HG02678 (cell line): ENCODE results near the gene SLC6A8.

Experiments
- ATAC-seq: cut with Tn5 transposase; IDR thresholded peaks from one replicate; pipeline ENCODE4 v1.9.1; 2021; ENCODE audit warnings: mild to moderate bottlenecking, moderate library complexity; ENCODE audit not compliant: unreplicated experiment

The SLC6A8 gene

DNA sequence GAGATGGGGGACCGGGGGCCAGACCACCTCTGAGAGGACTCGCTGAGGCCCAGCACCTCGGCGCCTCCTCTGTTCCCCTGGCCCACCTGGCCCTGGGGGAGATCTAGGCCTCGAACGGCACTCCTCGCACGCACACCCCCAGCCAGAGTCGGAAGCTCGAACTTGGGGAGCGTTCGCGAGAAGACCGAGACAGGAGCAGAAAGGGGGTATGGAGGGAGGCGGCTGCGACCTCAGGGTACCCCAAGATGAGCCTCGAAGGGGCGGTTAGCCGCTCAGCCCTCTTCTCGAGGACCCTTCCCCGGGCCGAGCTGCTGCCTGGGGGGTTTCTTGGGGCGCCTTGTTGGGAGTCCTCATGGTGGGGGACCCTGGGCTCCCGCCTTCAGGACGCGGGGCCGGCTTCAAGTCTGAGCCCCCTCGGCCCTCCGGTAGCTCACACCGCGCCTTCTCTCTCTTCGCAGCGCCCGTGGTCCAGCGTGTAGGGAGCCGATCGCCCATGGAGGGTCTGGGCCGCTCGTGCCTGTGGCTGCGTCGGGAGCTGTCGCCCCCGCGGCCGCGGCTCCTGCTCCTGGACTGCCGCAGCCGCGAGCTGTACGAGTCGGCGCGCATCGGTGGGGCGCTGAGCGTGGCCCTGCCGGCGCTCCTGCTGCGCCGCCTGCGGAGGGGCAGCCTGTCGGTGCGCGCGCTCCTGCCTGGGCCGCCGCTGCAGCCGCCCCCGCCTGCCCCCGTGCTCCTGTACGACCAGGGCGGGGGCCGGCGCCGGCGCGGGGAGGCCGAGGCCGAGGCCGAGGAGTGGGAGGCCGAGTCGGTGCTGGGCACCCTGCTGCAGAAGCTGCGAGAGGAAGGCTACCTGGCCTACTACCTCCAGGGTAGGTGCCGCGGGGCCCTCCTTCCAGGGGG lies 40.0 kb upstream of the SLC6A8 start:
- no peak for ATAC-seq

DNA sequence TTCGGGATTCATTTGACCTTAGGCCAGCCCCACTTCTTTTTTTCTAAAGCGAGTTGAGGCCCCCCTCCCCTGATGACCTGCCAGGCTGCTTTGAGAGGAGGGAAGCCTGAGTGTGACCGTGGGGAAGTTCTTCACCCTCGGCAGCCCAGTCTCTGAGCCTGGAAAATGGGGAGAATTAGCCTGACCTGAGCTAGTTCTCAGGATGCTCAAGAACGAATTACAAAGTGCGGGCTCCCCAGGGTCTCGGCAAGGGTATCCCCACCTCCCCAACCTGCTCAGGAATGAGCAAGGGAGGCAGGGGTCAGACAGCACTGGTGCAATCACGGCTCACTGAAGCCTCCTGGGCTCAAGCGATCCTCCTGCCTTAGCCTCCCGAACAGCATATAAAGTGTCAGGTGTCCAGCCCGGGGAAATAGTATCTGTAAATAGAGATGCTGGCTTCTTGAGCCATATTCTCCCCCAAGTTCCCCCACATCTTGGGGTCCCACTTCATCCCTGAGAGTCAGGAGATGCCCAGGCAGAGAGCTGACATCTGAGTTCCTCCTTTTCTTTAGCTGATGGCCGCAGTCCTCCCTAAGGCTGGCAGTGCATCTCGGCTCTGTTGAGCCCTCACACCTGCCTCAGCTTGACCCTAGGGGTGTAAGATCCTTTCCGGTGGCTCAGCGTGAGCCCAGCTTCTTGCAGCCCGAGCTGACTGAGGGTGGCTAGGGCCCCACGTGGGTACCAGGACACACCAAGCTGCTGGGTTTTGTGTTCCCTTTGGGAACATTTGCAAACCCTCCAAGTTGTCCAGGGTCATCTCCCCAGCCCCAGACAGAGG lies 39.2 kb upstream of the SLC6A8 start:
- ATAC-seq: no peak

DNA sequence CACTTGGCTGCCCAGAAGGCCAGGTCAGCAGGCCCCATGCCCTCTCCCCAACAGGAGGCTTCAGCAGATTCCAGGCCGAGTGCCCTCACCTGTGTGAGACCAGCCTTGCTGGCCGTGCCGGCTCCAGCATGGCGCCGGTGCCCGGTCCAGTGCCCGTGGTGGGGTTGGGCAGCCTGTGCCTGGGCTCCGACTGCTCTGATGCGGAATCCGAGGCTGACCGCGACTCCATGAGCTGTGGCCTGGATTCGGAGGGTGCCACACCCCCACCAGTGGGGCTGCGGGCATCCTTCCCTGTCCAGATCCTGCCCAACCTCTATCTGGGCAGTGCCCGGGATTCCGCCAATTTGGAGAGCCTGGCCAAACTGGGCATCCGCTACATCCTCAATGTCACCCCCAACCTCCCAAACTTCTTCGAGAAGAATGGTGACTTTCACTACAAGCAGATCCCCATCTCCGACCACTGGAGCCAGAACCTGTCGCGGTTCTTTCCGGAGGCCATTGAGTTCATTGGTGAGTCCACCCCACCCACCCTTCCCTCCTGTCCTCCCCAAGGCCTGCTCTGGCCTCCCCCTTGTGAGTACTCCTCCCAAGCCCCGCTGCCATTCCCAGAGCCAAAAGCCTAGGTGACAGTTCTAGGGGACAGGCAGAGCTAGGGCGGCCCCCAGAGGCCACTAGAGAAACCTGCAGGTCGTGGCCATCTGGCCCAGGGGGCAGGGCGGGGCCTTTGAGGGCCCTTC lies 38.4 kb upstream of the SLC6A8 start:
- no peak for ATAC-seq

DNA sequence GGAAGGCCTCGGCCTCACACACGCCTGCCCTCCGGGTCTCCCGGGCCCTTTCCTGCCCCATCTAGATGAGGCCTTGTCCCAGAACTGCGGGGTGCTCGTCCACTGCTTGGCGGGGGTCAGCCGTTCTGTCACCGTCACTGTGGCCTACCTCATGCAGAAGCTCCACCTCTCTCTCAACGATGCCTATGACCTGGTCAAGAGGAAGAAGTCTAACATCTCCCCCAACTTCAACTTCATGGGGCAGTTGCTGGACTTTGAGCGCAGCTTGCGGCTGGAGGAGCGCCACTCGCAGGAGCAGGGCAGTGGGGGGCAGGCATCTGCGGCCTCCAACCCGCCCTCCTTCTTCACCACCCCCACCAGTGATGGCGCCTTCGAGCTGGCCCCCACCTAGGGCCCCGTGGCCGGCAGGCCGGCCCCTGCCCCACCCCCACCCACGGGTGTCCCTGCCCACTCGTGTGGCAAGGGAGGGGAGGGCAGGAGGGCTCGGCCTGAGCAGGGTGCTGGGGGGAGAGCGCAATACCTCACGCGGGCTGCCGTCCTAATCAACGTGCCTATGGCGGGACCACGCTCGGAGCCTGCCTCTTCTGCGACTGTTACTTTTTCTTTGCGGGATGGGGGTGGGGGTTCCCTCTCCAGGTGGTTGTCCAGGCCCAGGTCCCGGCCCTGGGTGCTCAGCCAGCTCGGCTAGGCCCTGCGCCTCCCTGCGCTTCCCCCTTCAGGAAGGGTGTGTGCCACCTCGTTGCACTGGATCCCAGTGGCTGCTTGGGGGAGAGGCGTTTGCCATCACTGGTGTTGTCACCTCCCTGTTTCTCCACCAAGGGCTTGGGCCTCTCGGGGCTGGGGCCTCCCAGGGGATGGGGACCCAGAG lies 37.6 kb upstream of the SLC6A8 start:
- no peak for ATAC-seq

DNA sequence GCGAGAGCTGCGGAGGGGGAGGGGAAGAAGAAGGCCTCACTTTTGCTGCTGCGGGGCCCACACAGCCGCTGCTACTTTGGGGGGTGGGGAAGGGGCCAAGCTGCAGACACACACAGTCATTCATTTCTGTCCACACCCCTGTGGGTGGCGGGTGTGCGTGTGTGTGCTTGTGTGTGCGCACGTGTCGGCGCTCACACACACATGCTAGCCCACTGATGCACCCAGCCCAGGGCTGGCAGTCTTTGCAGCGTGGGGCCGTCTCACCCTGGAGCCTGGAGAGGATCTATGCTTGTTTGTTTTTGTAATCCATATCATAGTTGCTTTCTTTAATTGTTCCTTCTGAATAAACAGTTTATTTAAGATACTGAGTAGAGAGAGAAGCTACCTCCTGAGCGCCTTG lies 36.8 kb upstream of the SLC6A8 start:
- ATAC-seq: no peak

DNA sequence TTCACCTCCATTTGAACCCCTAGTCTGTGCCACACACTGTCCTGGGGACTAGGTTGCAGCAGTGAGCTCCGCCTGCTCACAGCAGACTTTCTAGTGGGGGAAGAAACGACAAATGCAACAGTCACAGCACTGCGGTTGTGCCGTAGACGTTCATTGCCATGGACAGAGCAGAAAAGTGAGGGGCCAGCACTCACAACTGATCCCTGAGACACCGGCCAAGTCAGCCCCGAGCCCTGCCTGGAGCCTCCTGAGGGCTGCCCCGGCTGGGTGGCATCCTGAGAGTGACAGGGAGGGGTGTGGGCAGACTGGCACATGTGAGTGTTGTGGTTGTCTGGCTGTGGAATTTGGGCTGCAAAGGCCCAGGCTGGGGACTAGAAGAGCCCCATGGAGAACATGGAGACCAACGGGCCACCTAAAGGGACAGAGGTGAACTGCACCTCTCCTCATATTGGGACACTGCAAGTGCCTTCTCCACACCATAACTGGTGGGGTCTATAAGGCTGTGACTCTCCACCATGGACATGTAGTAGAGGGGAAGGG lies 36.1 kb upstream of the SLC6A8 start:
- ATAC-seq: no peak

DNA sequence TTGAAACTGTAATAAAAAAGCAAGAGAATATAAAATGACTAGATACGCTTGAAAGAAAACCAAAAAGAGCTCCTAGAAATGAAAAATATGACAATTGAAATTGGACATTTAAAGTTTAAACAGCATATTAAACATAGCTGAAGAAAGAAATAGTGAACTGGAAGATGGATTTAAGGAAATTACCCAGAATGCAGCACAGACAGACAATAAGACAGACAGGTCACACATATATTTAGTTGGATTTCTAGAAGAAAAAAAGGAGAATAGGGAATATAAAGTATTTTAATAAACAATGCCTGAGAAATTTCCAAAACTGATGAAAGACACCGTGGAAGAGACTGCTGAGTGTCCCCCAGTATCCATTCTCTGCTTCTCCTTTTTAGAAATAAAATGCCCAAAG lies 34.2 kb upstream of the SLC6A8 start:
- ATAC-seq: no peak

DNA sequence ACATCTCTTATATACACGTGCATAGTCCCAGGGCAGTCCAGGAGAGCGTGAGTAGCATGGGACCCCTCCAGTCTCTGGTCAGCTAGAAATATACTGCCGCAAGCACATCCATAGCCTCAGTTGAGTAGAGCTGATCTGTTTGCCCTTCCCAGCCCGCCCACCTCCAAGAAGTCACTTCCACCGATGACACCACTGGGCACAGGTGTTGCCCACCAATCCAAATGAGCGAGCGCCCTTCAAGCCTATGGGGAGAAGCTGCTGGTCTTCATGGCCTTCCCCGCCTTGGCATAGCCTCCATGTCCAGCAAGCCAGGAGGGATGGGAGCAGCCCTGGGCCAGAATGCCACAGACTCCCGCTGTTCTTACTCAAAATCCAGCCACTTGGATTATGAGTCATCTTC lies 30.6 kb upstream of the SLC6A8 start:
- no peak for ATAC-seq

DNA sequence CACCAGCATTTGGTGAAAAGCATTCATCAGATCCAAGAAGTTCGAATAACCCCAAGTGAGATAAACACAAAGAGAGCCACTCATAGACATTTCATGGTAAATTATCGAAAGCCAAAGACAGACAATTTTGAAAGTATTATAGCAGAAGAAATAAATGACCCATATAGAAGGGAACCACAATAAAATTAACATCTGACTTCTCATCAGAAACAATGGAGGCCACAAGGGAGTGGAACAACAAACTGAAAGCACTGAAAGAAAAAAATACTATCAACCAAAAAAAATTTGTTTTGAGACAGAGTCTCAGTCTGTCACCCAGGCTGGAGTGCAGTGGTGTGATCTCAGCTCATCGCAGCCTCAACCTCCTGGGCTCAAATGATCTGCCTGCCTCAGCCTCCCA lies 28.5 kb upstream of the SLC6A8 start:
- no peak for ATAC-seq

DNA sequence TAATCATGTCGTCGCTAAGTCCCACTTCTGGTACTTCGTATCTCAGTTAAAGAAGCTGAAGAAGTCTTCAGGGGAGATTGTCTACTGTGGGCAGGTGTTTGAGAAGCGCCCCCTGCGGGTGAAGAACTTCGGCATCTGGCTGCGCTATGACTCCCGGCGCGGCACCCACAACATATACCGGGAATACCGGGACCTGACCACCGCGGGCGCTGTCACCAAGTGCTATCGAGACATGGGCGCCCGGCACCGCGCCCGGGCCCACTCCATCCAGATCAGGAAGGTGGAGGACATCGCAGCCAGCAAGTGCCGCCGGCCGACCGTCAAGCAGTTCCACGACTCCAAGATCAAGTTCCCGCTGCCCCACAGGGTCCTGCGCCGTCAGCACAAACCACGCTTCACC lies 25.5 kb upstream of the SLC6A8 start:
- no peak for ATAC-seq

DNA sequence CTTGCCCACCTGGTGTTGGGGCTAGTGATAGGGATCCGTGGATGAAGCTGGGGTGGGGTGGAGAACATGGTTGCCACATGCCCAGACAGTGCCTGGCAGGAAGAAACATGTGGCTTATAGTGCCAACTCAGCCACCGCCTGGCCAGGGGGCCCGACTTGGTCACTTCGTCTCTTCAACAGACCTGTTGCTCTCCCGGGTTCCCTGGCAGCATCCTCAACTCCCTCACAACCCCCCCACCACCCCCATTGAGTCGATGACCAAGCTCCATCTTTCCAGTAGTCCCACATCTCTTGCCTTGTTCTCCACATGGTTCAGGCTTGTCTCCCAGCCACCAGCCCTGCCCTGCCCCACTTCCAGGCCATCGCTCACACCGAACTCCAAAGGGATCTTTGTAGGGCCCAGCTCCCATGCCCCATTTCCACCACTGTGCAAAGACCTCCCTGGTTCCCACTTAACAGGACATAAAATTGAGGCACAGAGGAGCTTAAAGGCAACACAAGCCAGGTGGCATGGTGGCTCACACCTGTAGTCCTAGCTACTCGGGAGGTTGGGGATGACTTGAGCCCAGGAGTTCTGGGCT lies 21.9 kb upstream of the SLC6A8 start:
- ATAC-seq: no peak

DNA sequence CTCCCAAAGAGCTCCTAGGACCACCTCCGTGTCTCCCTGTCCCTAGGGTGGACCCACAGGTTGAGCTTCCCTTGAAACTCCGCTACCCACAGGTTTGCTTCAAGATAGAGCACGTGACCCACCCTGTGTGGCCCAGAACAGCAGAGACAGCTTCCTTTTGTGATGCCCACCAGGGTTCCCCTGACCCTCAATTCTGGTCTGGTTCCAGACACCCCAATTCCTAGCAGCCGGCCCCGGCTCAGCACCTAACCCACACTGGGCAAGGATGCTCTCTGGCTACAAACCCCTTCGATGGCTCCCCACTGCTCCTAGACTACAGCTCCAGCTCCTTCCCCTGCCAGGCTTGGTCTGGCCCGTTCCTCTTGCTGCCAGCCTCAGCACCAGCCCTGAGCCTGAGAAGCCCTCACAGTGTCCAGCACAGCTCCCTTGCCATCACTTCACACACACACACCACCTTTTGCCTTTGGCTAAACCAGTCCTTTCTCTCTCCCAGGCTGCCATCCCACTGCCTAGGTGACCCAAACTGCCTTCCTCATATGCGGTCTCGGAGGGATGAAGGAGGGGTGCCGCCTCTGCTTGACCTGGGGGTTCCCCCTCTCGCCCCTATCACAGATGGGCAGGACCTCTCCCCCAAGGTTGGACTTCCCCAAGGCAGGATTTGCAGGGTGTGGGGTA lies 20.3 kb upstream of the SLC6A8 start:
- ATAC-seq: no peak

DNA sequence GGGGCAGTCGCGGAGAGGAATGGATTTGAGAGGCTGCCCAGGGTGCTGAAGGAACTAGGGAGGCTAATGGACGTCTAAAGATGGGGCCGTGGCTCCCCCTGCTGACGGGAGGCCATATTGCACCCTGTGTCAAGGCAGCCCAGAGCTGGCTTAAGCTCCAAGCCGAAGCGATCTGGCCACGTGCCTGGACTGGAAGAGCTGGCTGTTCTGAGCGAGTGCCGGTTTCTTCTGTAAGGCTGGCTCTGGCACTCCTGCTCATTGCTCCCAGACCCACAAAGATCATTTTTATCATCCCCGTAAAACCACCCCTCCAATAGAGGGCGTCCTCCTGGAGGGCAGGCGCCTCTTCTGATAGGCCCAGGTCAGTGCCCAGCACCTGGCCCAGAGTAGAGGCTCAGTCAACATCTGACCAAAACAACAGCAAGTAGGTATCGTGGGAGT lies 19.8 kb upstream of the SLC6A8 start:
- no peak for ATAC-seq

DNA sequence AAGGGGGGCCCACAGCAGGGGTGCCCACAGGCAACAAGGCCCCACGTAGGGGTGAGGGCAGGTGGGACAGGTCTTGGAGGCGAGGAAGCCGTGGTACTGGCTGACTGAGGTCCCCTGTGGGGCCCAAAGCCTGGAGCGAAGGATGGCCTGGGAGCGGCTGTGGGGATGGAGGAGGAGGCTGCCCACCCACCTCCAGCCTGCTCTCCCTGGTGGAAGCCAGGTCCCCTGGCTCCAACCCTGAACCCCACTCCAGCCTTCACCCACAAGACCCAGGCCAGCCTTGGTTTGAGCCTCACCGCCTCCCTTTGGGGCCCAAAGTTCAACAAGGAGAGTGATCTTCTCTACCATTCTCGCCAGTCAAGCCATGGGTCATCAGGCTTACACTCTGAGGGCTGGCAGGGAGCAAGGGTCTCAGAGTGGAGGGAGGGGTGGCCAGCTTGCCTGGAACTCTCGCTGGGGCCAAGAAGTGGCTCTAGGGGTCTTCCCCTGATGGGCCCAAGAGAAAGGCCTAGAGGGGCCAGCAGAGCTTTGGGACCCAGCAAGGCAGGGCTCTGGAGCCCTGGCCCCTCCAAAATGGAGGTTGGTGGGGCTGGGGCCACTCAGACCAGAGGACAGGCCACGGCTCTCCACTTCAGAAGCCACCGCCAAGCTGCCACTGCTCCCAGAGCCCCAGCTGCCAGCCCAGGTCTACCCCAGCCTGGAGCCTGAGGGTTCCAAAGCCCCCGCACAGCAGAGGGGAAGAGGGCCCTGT lies 19.1 kb upstream of the SLC6A8 start:
- no peak for ATAC-seq

DNA sequence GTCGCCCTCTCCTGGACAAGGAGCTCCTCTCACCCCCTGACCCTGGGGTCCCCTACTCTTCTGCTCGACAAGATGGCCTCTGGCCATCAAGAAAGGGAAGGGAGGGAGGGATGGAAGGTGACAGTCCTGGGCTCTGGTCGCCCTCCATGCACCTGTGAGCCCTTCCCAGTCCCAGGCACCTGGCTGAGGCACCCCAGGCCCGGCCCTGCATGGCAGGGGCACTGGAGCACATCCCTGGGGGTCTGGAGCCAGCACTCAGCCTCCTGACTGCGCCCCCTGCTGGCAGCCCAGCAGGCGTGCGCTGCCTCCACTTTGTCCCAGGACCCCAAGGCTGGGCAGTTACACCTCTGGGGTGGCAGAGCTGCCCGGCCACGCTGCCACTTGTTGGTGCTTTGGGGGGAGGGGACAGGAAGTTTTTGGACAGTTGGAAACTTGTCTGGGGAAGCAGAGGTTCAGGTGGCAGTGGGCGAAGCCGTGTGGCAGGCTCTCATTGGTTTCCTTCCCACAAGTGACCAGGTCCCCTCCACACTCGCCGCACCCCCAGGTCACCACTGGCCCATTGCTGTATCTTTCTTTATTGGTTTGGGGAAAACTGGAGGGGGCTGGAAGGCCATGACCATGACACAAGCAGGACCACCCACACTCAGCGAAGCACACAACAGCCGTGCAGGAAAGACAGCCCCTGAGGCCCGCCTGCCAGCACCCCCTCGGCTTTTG lies 18.4 kb upstream of the SLC6A8 start:
- no peak for ATAC-seq

DNA sequence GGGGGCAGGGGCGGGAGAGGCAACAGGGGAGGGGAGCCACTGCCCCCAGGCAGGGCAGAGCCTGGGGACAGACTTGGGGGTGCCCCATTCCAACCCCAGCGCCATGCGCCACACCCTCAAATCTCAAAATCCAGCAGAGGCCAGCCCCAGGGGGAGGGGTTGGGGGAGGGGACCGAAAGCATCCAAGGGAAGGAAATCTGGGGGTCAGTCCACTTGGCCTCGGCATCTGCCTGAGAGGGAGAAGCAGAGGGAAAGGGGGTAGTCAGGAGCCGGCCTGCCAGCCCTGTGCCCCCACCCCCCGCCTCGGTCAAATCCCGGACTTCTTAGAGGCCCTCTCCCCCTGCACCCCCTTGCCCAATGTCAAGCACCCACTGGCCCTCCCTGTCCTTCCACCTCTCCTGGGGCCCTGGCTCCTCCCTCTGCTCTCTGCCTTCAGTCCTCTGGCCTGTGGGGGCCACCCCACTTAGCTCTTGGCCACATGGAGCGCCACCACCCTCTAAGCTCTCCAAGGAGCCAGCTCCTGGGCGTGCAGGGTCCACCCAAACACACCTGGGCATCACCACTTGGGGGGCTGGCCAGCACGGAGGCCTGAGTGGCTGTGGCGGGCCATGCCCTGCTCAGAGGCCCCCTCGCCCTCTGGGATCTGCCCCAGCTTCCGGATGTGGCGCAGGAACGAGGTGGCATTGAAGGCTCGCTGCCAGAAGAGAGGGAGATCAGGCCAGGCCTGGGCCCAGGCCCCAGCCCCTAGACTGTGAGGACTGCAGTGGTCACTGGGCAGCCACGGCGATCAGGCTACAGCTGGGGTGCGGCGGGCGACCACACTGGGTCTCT lies 17.6 kb upstream of the SLC6A8 start:
- no peak for ATAC-seq
